GM21717 (cell line): ENCODE measurements around the gene COL11A2.

ENCODE experiments used
- ATAC-seq: cut with Tn5 transposase; IDR thresholded peaks from one replicate; pipeline ENCODE4 v1.9.1; 2021; ENCODE audit warnings: mild to moderate bottlenecking, moderate library complexity; ENCODE audit not compliant: unreplicated experiment

COL11A2 gene

DNA sequence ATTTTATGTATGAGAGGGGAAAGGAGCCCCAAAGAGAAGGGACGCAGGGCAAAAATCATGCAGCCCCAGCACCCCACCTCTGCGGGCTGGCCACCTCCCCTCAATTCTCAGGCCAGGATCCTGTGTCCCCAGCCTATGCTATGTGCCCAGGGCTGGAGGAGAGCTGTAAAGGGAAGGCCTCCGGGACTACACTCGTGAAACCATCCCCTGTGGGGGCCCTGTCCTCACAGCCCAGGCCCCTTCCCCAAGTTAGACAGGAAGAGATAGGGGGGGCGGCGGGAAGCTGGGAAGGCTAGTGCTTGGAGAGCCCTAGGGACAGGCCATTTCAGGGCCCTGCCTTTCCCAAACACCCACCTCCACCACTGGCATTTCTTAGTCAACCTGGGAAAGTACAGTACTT, 1.4 kb upstream of the COL11A2 start:
- ATAC-seq, result no peak

DNA sequence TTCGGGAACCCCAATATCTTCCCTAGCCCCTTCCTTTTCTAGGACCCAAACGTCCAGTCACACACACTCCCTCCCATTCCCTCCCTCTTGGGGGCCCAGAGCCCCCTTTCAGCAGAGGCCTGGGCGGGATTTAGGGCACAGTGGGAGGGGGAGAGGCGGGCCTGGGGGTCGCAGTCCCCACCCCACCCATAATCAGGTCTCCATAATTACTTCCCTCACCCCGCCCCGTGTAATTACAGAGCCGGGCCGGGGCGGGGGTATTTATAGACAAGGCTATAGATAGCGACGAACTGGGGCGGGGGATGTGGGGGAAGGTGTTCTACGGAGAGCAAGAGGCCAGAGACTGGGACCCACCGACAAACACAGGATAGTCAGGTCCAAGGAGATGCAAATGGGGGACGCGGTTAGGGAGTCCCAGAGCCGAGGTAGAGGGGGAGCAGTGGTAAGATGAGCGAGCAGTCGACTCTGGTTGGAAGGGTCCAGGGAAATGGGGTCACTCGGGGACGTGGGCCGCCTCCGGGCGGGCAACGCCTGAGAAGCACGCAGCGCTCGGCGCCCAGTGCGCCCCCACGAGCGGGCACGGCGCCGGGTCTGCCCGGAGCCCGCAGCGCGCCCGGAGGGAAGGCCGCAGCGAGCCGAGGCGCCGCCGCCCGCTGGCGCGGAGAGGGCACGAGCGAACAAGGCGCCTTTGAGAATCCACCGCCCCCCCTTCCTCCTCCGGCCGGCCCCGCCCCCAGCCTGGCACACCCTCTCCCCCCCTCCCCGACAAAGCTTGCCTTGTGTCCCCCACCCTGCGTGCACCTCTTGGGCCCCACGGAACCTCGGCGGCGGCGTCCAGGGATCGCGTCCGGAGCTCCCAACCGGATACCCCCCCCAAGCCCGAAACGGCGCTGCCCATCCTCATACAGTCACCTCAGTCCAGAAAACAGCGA, 670 bp upstream of the COL11A2 start:
- no peak for ATAC-seq

- no peak for ATAC-seq
Measured at GRCh38 chr6:33191383-33192104, 723 bp downstream of the COL11A2 start.

DNA sequence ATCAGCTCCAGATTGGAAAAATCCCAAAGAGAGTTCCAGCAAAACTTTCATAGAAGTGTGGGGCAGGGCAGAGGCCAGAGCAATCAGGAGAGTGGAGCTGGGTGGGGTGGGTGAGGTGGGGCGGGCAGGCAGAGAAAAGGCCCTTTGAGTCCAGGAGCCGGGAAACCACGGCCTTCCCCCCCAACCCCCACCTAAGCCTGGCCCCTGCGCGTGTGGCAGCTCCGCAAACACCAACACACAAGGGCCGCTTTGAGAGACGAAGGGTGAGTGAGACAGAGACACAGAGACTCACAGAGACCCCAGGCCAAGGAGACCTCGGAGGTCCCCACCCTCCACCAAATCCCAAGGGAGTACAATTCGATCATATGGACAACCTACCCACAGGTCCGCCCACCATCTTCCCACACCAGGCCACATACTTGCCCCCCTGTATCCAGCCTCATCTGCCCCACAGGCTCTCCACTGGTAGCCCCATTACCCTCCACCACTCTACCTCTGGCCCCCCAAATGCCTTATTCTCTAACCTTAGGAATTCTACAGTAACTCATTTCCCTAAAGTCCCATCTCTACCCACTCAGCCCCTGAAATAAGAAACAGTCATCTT, 1.7 kb downstream of the COL11A2 start:
- ATAC-seq, result no peak

DNA sequence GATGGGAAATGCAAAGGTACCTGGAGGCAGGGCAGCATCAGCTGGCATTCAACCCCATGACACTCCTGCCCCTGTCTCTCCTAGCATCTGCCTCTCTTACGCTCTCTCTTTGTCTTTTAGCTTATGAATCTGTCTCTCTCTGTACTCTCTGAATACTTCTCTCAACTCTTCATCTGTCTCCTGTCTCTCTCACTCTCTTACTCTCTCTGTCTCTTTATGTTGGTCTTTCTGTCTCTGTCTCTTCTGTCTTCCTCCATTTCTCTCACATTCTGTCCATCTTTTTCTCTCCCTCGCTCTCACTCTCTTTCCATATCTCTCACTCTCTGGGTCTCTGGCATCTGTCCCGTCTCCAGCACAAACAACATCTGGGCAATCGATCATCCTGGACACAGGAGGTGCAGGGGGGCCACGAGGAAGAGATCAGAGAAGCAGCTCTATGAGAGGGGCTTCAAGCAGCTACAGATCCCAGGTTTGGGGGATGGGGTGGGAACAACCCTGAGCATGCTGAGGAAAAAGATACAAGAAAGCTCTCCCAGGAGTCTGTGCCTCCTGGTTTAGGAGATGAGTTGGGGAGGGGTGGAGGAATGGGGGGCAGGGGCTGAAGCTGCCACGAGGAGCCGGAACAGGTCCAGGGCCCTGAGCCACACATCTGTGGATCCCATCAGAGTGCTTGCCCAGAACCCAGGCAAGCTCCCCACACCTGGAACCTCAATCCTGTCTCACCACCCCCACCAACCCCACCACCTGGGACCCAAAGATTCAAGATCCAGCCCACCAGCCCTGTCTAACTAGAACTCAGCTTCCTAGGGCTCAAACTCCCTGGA, 2.4 kb downstream of the COL11A2 start:
- no peak for ATAC-seq

DNA sequence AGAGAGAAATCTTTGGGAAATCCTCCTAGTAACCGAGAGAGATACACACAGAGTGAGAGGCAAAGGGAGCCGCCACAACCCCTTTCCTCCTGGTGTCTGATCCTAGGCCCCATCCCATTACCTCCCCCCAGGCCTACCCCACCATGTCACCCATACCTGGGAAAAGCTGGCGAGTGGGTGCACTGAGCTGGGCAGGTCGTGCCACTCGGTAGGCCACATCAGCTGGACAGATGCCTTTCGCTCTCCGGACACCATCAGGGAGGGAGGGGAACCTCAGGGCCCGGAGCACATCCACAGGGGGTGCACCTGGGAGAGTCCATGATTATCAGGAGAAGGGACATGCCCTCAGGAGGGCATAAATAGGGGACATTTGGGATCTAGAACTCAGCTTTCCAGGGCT, 3.1 kb downstream of the COL11A2 start:
- no peak for ATAC-seq

DNA sequence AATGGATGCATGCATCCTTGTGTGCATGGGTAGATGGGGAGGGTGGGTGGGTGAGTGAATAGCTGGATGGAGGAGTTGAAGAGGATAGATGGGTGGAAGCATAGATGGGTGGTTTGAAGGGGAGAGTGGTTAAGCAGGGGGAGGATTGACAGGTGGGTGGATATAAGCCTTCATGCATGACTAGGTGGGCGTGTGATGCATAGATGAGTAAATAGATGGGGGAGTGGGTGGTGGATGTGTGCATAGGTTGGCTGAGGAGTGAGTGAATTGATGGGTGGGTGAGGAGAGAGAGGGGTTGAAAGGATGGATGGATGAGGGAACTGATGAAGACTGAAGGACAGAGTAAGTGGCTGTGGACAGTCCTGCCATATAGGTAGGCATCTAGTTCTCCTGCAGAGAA, 4.5 kb downstream of the COL11A2 start:
- no peak for ATAC-seq

DNA sequence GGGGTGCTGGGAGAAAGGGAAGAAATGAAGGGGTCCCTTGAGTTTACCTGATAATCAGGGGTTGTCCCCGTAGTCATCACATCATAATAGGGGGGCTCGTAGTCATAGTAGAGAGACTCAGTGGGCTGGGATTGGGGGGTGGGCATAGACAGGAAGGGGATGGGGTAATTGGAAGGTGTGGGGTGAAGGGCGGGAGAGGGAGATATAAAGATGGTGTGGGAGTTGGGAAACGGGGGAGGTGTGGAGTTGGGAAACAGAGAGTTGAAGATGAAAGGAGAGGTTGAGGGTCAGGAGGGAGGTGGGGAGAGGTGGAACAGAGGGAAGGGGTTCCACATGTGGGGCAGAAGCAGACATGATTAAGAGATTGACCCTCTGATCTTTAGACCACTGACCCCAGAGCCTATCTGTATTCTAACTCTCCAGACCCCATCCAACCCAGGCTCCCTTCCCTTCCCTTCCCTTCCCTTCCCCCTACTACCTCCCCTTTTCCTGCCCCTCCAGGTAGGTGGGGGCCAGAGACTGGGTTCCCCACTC, 6.5 kb downstream of the COL11A2 start:
- no peak for ATAC-seq

DNA sequence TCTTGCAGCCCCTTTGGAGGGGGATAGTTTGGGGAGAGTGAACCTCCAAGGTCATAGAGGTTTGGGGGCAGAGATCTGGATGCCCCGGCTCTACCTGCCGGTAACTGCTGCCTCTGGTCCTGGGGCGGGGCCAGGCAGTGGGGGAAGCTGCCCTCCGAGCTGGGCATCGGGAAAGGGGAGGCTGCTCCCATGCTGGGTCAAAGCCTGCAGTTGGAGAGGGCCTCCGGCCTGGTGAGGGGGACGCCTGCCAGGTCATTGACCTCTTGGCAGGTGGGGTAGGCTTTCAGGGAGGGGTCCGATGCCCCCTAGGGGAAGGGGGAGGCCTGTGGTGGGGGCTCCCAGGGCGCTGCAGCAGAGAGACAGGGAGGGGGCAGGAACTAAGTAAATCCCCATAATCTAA, 7.1 kb downstream of the COL11A2 start:
- ATAC-seq, result no peak

- no peak for ATAC-seq
Measured at GRCh38 chr6:33183071-33183683, 9.1 kb downstream of the COL11A2 start.

DNA sequence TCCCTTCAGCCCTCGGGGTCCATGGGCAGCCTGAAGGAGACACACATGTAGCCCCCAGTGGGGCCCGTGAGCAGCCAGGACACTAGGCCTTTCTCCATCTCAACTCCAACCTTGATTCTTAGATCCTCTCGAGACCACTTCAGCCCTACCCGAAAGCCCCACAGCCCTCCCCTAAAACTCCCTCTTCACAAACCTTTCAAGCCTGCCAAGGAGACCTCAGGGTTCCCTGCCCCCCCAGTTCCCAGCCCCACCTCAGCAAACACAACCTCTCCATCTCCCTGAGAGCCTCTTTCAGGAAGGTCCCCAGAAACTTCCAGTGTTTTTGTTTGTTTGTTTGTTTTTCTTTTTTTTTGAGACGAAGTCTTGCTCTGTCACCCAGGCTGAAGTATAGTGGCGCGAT, 11.1 kb downstream of the COL11A2 start:
- ATAC-seq, result no peak

DNA sequence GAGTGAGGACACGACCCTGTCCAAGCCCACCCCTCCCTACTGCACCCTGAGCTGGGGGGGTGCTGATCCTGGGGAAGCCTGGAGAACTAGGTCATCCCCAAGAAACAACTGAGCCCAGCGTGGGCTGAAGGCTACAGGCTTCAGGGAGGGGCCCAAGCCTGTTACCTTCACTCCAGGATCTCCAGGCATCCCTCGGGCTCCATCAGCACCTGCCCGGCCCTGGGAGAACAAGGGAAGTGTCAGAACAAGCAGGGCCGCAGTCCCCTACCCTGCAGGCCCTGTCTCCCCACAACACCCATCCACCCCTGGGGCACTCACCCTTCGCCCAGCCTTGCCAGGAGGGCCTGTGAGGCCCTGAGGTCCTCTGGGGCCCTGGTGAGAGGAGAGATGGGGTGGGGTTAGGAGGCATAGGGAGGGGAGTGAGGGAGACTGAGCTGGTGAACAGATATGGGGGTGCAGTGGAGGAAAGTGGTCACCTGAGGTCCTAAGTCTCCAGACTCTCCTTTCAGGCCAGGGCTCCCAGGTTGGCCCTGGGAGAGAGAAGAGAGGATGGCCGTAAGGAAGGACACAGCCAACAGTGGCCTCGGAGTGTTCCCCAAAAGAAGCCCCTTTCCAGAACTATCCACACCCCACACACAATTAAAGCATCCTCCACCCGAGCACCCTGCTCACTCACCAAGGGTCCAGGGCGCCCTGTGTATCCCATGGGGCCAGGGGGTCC, 13.4 kb downstream of the COL11A2 start:
- no peak for ATAC-seq

- no peak for ATAC-seq
Measured at GRCh38 chr6:33177552-33178446, 14.5 kb downstream of the COL11A2 start.

- no peak for ATAC-seq
Measured at GRCh38 chr6:33176906-33177305, 15.4 kb downstream of the COL11A2 start.

- no peak for ATAC-seq
Measured at GRCh38 chr6:33175436-33176069, 16.7 kb downstream of the COL11A2 start.

- no peak for ATAC-seq
Measured at GRCh38 chr6:33174784-33175183, 17.5 kb downstream of the COL11A2 start.

DNA sequence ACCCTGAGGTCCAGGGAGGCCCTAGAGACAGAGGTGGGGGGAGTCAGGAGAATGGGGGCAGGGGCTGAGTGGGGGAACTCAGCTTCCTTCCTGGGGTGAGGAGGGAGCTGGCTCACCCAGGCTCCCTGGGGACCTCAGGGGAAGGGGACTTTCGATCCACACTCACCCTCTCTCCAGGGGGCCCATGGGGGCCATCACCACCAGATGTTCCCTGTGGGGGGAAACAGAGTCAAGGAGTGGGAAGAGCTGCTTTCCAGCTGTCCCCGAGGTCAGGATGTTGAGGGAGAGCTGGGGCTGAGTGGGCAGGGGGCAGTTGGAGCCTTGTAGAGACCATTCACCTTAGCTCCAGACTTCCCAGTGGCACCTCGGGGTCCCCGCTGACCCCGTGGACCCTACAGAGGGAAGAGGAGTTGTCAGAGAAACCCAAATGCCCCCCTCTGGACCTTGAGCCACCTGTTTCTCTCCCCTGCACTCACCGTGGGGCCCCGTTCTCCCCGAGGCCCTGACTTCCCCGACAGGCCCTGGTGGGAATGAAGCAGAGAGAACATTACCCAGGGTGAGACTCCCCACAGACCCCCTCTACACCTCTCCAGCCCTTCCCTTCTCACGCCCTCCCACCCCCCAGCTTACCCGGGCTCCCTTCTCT, 18.6 kb downstream of the COL11A2 start:
- no peak for ATAC-seq
